Neural cell (in vitro differentiated cells): ENCODE data around the gene OXSR1.

ENCODE experiments used
- EP300 ChIP-seq: fragments of 450-650 bp; conservative IDR thresholded peaks from 2 replicates; pipeline ENCODE4 v1.6.1; 2014; ENCODE audit warnings: antibody characterized with exemption, mild to moderate bottlenecking, moderate library complexity; ENCODE audit not compliant: poor library complexity, severe bottlenecking
- EZH2 ChIP-seq: fragments of 200-600, 300-800 bp; shearing (Covaris generic), sonication (generic); IDR thresholded peaks from 2 replicates; pipeline ENCODE4 v1.6.1; 2014; ENCODE audit warnings: antibody characterized with exemption, low read length, borderline replicate concordance, mild to moderate bottlenecking; ENCODE audit not compliant: insufficient read depth, poor library complexity, severe bottlenecking
- TF ChIP-seq, protein P1 (sequence below): fragments of 450-650 bp; IDR thresholded peaks from 2 replicates; pipeline ENCODE4 v1.5.1; 2014; ENCODE audit warnings: antibody characterized with exemption, mild to moderate bottlenecking, moderate library complexity; ENCODE audit not compliant: poor library complexity, severe bottlenecking
- TF ChIP-seq, protein P2 (sequence below): IDR thresholded peaks from 2 replicates; pipeline ENCODE4 v1.6.1; 2012; ENCODE audit warnings: borderline replicate concordance

DNA sequence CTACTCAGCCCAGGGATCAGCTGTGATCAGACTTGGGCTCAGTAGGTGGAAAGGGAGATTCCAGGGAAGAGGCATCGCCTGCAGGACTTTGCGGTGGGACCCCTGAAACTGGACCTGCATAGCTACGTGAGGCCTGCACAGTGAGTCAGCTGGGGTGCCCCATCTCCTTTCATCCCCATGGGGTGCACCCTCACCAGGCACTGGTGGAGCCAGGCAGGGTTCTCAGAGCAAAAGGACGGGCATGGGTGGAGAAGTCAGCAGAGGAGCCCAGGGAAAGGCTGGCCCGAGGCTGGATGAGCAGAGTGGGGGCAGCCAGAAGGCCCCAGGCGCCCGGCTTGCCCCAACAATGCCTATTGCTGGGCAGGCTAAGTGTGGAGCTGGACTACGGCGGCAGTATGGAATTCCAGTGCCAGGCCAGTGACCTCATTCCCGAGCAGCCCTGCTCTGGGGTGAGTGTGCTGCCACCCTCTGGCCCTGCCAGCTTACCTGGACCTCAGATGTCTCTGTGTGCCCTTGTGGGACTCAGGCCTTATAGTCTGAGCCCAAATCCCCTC is 48.1 kb upstream of the OXSR1 start:
- TF ChIP-seq, protein P1, sequence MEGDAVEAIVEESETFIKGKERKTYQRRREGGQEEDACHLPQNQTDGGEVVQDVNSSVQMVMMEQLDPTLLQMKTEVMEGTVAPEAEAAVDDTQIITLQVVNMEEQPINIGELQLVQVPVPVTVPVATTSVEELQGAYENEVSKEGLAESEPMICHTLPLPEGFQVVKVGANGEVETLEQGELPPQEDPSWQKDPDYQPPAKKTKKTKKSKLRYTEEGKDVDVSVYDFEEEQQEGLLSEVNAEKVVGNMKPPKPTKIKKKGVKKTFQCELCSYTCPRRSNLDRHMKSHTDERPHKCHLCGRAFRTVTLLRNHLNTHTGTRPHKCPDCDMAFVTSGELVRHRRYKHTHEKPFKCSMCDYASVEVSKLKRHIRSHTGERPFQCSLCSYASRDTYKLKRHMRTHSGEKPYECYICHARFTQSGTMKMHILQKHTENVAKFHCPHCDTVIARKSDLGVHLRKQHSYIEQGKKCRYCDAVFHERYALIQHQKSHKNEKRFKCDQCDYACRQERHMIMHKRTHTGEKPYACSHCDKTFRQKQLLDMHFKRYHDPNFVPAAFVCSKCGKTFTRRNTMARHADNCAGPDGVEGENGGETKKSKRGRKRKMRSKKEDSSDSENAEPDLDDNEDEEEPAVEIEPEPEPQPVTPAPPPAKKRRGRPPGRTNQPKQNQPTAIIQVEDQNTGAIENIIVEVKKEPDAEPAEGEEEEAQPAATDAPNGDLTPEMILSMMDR: no peak
- TF ChIP-seq EP300 (no peak), EZH2 (no peak)
- TF ChIP-seq, protein P2, sequence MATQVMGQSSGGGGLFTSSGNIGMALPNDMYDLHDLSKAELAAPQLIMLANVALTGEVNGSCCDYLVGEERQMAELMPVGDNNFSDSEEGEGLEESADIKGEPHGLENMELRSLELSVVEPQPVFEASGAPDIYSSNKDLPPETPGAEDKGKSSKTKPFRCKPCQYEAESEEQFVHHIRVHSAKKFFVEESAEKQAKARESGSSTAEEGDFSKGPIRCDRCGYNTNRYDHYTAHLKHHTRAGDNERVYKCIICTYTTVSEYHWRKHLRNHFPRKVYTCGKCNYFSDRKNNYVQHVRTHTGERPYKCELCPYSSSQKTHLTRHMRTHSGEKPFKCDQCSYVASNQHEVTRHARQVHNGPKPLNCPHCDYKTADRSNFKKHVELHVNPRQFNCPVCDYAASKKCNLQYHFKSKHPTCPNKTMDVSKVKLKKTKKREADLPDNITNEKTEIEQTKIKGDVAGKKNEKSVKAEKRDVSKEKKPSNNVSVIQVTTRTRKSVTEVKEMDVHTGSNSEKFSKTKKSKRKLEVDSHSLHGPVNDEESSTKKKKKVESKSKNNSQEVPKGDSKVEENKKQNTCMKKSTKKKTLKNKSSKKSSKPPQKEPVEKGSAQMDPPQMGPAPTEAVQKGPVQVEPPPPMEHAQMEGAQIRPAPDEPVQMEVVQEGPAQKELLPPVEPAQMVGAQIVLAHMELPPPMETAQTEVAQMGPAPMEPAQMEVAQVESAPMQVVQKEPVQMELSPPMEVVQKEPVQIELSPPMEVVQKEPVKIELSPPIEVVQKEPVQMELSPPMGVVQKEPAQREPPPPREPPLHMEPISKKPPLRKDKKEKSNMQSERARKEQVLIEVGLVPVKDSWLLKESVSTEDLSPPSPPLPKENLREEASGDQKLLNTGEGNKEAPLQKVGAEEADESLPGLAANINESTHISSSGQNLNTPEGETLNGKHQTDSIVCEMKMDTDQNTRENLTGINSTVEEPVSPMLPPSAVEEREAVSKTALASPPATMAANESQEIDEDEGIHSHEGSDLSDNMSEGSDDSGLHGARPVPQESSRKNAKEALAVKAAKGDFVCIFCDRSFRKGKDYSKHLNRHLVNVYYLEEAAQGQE: no peak
